ENCODE results near the gene PTPRN2. TPM values are rescaled to one million over a fixed set of nuclear protein-coding genes. Genes with fewer than 3 reads are reported as not detected.

The PTPRN2 gene
- total RNA-seq, 1 experiment from 2014 or later = 2.1 TPM

DNA sequence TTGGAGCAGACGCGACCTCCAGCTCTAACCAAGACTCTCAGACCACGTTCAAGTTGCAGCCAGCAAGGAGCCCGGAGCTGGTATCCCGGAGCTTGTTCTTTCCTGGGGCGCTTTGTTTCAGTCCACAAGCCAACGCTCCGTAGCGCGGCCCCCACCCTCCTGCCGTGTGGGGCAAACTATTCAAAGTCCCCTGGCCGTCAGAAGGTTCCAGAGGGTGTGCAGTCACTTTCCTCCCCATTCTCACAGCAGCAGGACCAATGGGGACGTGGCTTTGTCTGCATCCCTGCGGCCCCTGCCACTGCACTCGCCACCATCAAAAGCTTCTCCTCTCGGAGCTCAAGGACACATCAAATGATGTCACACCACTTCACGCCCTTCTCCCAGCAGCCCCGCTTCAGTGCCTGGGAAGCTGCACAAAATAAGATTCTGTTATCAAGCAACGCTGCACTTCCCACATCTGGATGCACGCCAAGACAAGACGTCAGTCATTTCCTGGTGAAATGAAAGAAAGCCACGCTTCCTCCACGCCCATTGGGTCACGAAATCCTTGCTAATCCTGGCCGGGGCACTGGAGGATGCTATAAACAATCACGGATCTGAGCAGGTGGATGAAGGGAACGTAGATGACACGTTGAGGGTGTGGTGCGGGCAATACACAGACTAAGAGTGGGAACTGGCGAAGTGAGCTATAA, 348.2 kb downstream of the PTPRN2 start (continued):
- TF ChIP-seq, protein P1, sequence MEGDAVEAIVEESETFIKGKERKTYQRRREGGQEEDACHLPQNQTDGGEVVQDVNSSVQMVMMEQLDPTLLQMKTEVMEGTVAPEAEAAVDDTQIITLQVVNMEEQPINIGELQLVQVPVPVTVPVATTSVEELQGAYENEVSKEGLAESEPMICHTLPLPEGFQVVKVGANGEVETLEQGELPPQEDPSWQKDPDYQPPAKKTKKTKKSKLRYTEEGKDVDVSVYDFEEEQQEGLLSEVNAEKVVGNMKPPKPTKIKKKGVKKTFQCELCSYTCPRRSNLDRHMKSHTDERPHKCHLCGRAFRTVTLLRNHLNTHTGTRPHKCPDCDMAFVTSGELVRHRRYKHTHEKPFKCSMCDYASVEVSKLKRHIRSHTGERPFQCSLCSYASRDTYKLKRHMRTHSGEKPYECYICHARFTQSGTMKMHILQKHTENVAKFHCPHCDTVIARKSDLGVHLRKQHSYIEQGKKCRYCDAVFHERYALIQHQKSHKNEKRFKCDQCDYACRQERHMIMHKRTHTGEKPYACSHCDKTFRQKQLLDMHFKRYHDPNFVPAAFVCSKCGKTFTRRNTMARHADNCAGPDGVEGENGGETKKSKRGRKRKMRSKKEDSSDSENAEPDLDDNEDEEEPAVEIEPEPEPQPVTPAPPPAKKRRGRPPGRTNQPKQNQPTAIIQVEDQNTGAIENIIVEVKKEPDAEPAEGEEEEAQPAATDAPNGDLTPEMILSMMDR (IDR thresholded peaks at IDR 0.05 in 2 of 3, conservative IDR thresholded peaks at IDR 0.05 in 1 of 3; ENCODE audit: borderline replicate concordance in 1 of 3, insufficient read depth in 1 of 3, low read depth in 2 of 3, low read length in 2 of 3) = no peak
- no peak for TF ChIP-seq YY1 (IDR thresholded peaks at IDR 0.05; ENCODE audit: extremely low read depth, insufficient replicate concordance, low read depth, low read length)
- no peak for TF ChIP-seq FOSL1 (IDR thresholded peaks at IDR 0.05; ENCODE audit: low read depth)
- TF ChIP-seq EZH2 (IDR thresholded peaks at IDR 0.05) = no peak
- no peak for TF ChIP-seq SP1 (IDR thresholded peaks at IDR 0.05; ENCODE audit: low read depth)
- TF ChIP-seq, protein P2, sequence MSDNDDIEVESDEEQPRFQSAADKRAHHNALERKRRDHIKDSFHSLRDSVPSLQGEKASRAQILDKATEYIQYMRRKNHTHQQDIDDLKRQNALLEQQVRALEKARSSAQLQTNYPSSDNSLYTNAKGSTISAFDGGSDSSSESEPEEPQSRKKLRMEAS (IDR thresholded peaks at IDR 0.05) = no peak
- TF ChIP-seq SRF (IDR thresholded peaks at IDR 0.05; ENCODE audit: low read depth) = no peak
- TF ChIP-seq, protein P3, sequence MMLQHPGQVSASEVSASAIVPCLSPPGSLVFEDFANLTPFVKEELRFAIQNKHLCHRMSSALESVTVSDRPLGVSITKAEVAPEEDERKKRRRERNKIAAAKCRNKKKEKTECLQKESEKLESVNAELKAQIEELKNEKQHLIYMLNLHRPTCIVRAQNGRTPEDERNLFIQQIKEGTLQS (IDR thresholded peaks at IDR 0.05) = no peak

DNA sequence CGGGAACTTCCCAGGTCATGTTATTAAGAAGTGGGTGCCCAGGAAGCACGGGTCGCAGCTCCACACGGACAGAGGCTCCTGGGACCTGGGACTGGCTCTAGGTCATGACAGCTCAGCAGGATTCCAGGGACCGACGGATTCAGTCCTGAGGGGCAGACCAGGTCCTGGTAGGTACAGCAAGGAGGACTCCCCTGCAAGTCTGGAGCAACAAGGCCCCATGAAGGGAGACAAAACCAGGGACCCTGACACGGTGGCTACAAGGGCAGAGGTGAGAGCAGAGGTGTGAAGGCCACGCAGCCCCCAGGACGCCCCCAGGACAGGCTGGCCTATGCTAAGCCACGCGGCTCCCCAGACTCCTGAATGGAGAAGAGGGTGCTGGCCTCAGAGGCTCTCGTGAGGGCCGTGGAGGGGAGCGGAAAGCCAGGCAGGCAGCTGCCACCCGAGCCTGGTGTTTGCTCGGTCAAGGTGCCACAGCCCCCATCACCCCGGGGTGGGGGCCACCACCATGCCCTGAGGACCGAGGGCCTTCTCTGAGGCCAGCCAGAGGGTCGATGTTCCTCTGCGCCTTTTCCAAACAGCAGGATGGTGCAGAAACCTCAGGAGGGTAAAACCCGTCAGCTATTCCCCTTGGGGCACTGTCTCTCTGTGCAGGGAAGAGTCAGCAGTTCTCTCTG, 348.9 kb downstream of the PTPRN2 start:
- CTCF ChIA-PET = no interaction called here
- intact Hi-C loops (cut with micrococcal nuclease) = no loop called here
- H4K20me1 ChIP-seq (ENCODE audit: insufficient read depth) = no peaks in the 10 kb centered on the region
- H3K36me3 ChIP-seq (ENCODE audit: control insufficient read depth in 1 of 2, insufficient read depth in 2 of 2, low read length in 2 of 2) = no peaks in the 10 kb centered on the region
- DNase-seq (ENCODE audit: low read depth, low spot score) (no peak), ATAC-seq (no peak)
- TF ChIP-seq EZH2 (IDR thresholded peaks at IDR 0.05) = no peak
- no peaks in the 10 kb centered on the region for H3K27me3 ChIP-seq (ENCODE audit: insufficient read depth, low read length)
- H3K9me3 ChIP-seq (ENCODE audit: control insufficient read depth in 1 of 2, insufficient read depth in 1 of 2, low read depth in 1 of 2, low read length in 2 of 2) = no peaks in the 10 kb centered on the region
- H3K27ac ChIP-seq (ENCODE audit: low read depth, low read length) = no peak overlapping the region
- POLR2A ChIA-PET = no interaction called here
- H3K4me1 ChIP-seq (ENCODE audit: control insufficient read depth in 1 of 2, insufficient read depth in 2 of 2, low read length in 2 of 2) = no peaks in the 10 kb centered on the region
- no peaks in the 10 kb centered on the region for H3K9me2 ChIP-seq (ENCODE audit: insufficient read depth)
- H2AFZ ChIP-seq (ENCODE audit: low read depth, low read length, poor library complexity, severe bottlenecking) = no peak overlapping the region
- RAD21 ChIA-PET (ENCODE audit: low non-redundant PET in 1 of 2, low total read pairs in 2 of 2, uncharacterized antibody in 2 of 2, unreplicated experiment in 2 of 2) = no interaction called here
- H3K79me2 ChIP-seq (ENCODE audit: insufficient read depth, low read length) = no peaks in the 10 kb centered on the region
- H3K4me2 ChIP-seq (ENCODE audit: low read length) = no peak overlapping the region
- no TSS peak for BruUV-seq (replicated peaks)
- no peak overlapping the region for H3K4me3 ChIP-seq (replicated peaks in 1 of 2; ENCODE audit: low read depth in 1 of 2, low read length in 2 of 2)
- no peak overlapping the region for H3K9ac ChIP-seq (ENCODE audit: low read length)
